ENCODE data around the gene ZNF563.
"Not testable (repeated sequence)": the region's sequence is repeated elsewhere in the genome, so short reads cannot be mapped to it uniquely, and the experiment has no call there.

The ZNF563 gene

GRCh38 chr19:12325690-12326089, 7.7 kb downstream of the ZNF563 start:
- no peak for TF ChIP-seq CTCF (IDR thresholded peaks at IDR 0.05; ENCODE audit: extremely low read depth, missing control alignments)
- DNase-seq (ENCODE audit: low spot score): no peak

- TF ChIP-seq CTCF (IDR thresholded peaks at IDR 0.05; ENCODE audit: extremely low read depth, missing control alignments): no peak
Measured at GRCh38 chr19:12318782-12319413, 14.5 kb downstream of the ZNF563 start.

GRCh38 chr19:12314553-12314952, 18.9 kb downstream of the ZNF563 start:
- no peak for TF ChIP-seq CTCF (IDR thresholded peaks at IDR 0.05; ENCODE audit: extremely low read depth, missing control alignments)

More at GRCh38 chr19:12318782-12319413, 14.5 kb downstream of the ZNF563 start:
- no peak for DNase-seq (ENCODE audit: low spot score)

GRCh38 chr19:12308891-12309290, 24.5 kb downstream of the ZNF563 start:
- DNase-seq (ENCODE audit: low spot score): not testable (repeated sequence)

More at GRCh38 chr19:12314553-12314952, 18.9 kb downstream of the ZNF563 start:
- no peak for DNase-seq (ENCODE audit: low spot score)

- no peak for DNase-seq (ENCODE audit: low spot score)
- TF ChIP-seq CTCF (IDR thresholded peaks at IDR 0.05; ENCODE audit: extremely low read depth, missing control alignments): no peak
Measured at GRCh38 chr19:12295191-12295590, 38.2 kb downstream of the ZNF563 start.

GRCh38 chr19:12294249-12295158, 38.9 kb downstream of the ZNF563 start, which contains the start of gene ZNF44:
Gene ZNF44, minus strand, starts transcription at chr19:12294883. Its CDS starts 189 bp downstream, at chr19:12294694.
- peak; percentile 97 for DNase-seq (ENCODE audit: low spot score)
- TF ChIP-seq CTCF (IDR thresholded peaks at IDR 0.05; ENCODE audit: extremely low read depth, missing control alignments): no peak

GRCh38 chr19:12293777-12294248, 39.6 kb downstream of the ZNF563 start:
- TF ChIP-seq CTCF (IDR thresholded peaks at IDR 0.05; ENCODE audit: extremely low read depth, missing control alignments): no peak
- DNase-seq (ENCODE audit: low spot score): peak; percentile 87

Data from GM20000 (cell line).